HepG2 (cell line): ENCODE results near the gene ARF4. TPM values are rescaled to one million over a fixed set of nuclear protein-coding genes. Genes with fewer than 3 reads are reported as not detected.

Experiments used
- ARNTL ChIP-seq: sonication (generic); formaldehyde crosslinking; IDR thresholded peaks from 2 replicates; pipeline ENCODE4 v1.4.0; 2020; ENCODE audit warnings: mild to moderate bottlenecking, missing genetic modification reagents
- ATF2 ChIP-seq: sonication (generic); formaldehyde crosslinking; IDR thresholded peaks from 2 replicates; pipeline ENCODE4 v1.4.0; 2020; ENCODE audit warnings: missing genetic modification reagents
- ATM ChIP-seq: fragments of 450-650 bp; IDR thresholded peaks from 2 replicates; pipeline ENCODE4 v1.7.1; 2017; ENCODE audit warnings: mild to moderate bottlenecking, borderline replicate concordance
- BCL6 ChIP-seq: IDR thresholded peaks from 2 replicates; pipeline ENCODE4 v1.6.1; 2016; ENCODE audit warnings: missing genetic modification reagents, missing compliant biosample characterization
- BHLHE40 ChIP-seq: IDR thresholded peaks from 2 replicates; pipeline ENCODE4 v1.6.1; 2011; ENCODE audit warnings: low read length, improper control_type of control experiment
- BORCS8-MEF2B ChIP-seq: sonication (generic); formaldehyde crosslinking; IDR thresholded peaks from 2 replicates; pipeline ENCODE4 v1.8.0; 2022; ENCODE audit warnings: mild to moderate bottlenecking, missing genetic modification reagents
- FOSL2 ChIP-seq: sonication (generic); formaldehyde crosslinking; IDR thresholded peaks from 2 replicates; pipeline ENCODE4 v1.4.0; 2020; ENCODE audit warnings: missing genetic modification reagents
- GFI1 ChIP-seq: sonication (generic); formaldehyde crosslinking; IDR thresholded peaks from 2 replicates; pipeline ENCODE4 v1.5.0; 2020; ENCODE audit warnings: missing genetic modification reagents, mild to moderate bottlenecking, borderline replicate concordance
- KDM1A ChIP-seq: IDR thresholded peaks from 2 replicates; pipeline ENCODE4 v1.6.1; 2016; ENCODE audit warnings: missing compliant biosample characterization
- MEIS2 ChIP-seq: sonication (generic); formaldehyde crosslinking; IDR thresholded peaks from 2 replicates; pipeline ENCODE4 v1.9.0; 2021; ENCODE audit warnings: mild to moderate bottlenecking, missing genetic modification reagents
- MXI1 ChIP-seq: IDR thresholded peaks from 3 replicates; pipeline ENCODE4 v1.6.1; 2012; ENCODE audit warnings: low read depth, low read length, inconsistent platforms, borderline replicate concordance
- NPAS2 ChIP-seq: sonication (generic); formaldehyde crosslinking; IDR thresholded peaks from 2 replicates; pipeline ENCODE4 v1.8.0; 2022; ENCODE audit warnings: mild to moderate bottlenecking, missing genetic modification reagents, borderline replicate concordance
- PHB2 ChIP-seq: fragments of 450-650 bp; IDR thresholded peaks from 2 replicates; pipeline ENCODE4 v1.6.1; 2018; ENCODE audit not compliant: partially characterized antibody
- PLRG1 ChIP-seq: fragments of 450-650 bp; conservative IDR thresholded peaks from 2 replicates; pipeline ENCODE4 v1.6.1; 2016
- SMAD9 ChIP-seq: sonication (generic); formaldehyde crosslinking; IDR thresholded peaks from 2 replicates; pipeline ENCODE4 v1.5.1; 2020; ENCODE audit warnings: mild to moderate bottlenecking, missing genetic modification reagents
- ZFP62 ChIP-seq: sonication (generic); formaldehyde crosslinking; IDR thresholded peaks from 2 replicates; pipeline ENCODE4 v1.4.0; 2020; ENCODE audit warnings: missing genetic modification reagents
- ZNF3 ChIP-seq: IDR thresholded peaks from 2 replicates; pipeline ENCODE4 v1.7.0; 2017; ENCODE audit warnings: inconsistent platforms
- ZNF720 ChIP-seq: sonication (generic); formaldehyde crosslinking; IDR thresholded peaks from 2 replicates; pipeline ENCODE4 v1.4.0; 2020; ENCODE audit warnings: missing genetic modification reagents
- polyA plus RNA-seq, 8 experiments: library from polyadenylated mRNA; depleted of rRNA in 3 of 8; stranded (reverse) in 7 of 8; unstranded in 1 of 8; fragments of >200 nt; fragmentation: Illumina TruSeq in 4 of 8; extraction: Trizol in 4 of 8; gene quantifications; 2 replicates each; pipeline versions ENCODE4 v1.2.1 to v1.2.3, GENCODE V29; 2011 to 2016; ENCODE audit warnings: low read depth in 4 of 8, missing spikeins in 1 of 8, mixed read lengths in 1 of 8; ENCODE audit not compliant: insufficient read depth in 1 of 8
- total RNA-seq, 5 experiments: library from RNA; depleted of rRNA; stranded (reverse); fragments of >200 nt; fragmentation: Illumina TruSeq; extraction: Trizol; gene quantifications; 2 replicates each; pipeline ENCODE4 v1.2.3, GENCODE V29; 2016; ENCODE audit warnings: low read depth in 1 of 5
- TF ChIP-seq, protein P1 (sequence below): sonication (generic); formaldehyde crosslinking; IDR thresholded peaks from 2 replicates; pipeline ENCODE4 v1.5.1; 2020; ENCODE audit warnings: mild to moderate bottlenecking, missing genetic modification reagents, moderate library complexity
- TF ChIP-seq, protein P2 (sequence below): sonication (generic); formaldehyde crosslinking; IDR thresholded peaks from 2 replicates; pipeline ENCODE4 v1.4.0; 2020; ENCODE audit warnings: missing genetic modification reagents
- TF ChIP-seq, protein P3 (sequence below): sonication (generic); formaldehyde crosslinking; IDR thresholded peaks from 2 replicates; pipeline ENCODE4 v1.4.0; 2020; ENCODE audit warnings: missing genetic modification reagents

Gene ARF4
- total and polyA plus RNA-seq, 2 of the 13 experiments (the other 11 are each of a cell fraction or from before 2014, with no cell fraction given) = 184 to 250 TPM

- no peak for TF ChIP-seq ZFP62
- TF ChIP-seq GFI1 (CRISPR knock-in tag) = peak; percentile 62; the same call in 1 of the 2 replicates
- TF ChIP-seq PHB2 = no peak
- TF ChIP-seq PLRG1 = no peak
- TF ChIP-seq BHLHE40 = peak; percentile 82
- TF ChIP-seq ZNF3 = peak; percentile 82
- no peak for TF ChIP-seq ZNF720 (CRISPR knock-in tag)
- TF ChIP-seq MXI1 = peak; percentile 71; the same call in 2 of the 3 replicates
- peak; percentile 62 for TF ChIP-seq BCL6 (CRISPR knock-in tag)
- TF ChIP-seq, protein P1, sequence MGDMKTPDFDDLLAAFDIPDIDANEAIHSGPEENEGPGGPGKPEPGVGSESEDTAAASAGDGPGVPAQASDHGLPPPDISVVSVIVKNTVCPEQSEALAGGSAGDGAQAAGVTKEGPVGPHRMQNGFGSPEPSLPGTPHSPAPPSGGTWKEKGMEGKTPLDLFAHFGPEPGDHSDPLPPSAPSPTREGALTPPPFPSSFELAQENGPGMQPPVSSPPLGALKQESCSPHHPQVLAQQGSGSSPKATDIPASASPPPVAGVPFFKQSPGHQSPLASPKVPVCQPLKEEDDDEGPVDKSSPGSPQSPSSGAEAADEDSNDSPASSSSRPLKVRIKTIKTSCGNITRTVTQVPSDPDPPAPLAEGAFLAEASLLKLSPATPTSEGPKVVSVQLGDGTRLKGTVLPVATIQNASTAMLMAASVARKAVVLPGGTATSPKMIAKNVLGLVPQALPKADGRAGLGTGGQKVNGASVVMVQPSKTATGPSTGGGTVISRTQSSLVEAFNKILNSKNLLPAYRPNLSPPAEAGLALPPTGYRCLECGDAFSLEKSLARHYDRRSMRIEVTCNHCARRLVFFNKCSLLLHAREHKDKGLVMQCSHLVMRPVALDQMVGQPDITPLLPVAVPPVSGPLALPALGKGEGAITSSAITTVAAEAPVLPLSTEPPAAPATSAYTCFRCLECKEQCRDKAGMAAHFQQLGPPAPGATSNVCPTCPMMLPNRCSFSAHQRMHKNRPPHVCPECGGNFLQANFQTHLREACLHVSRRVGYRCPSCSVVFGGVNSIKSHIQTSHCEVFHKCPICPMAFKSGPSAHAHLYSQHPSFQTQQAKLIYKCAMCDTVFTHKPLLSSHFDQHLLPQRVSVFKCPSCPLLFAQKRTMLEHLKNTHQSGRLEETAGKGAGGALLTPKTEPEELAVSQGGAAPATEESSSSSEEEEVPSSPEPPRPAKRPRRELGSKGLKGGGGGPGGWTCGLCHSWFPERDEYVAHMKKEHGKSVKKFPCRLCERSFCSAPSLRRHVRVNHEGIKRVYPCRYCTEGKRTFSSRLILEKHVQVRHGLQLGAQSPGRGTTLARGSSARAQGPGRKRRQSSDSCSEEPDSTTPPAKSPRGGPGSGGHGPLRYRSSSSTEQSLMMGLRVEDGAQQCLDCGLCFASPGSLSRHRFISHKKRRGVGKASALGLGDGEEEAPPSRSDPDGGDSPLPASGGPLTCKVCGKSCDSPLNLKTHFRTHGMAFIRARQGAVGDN (CRISPR knock-in tag) = peak; percentile 98
- TF ChIP-seq ATF2 (CRISPR knock-in tag) = peak; percentile 75; the same call in 1 of the 2 replicates
- TF ChIP-seq ATM = no peak
- TF ChIP-seq, protein P2, sequence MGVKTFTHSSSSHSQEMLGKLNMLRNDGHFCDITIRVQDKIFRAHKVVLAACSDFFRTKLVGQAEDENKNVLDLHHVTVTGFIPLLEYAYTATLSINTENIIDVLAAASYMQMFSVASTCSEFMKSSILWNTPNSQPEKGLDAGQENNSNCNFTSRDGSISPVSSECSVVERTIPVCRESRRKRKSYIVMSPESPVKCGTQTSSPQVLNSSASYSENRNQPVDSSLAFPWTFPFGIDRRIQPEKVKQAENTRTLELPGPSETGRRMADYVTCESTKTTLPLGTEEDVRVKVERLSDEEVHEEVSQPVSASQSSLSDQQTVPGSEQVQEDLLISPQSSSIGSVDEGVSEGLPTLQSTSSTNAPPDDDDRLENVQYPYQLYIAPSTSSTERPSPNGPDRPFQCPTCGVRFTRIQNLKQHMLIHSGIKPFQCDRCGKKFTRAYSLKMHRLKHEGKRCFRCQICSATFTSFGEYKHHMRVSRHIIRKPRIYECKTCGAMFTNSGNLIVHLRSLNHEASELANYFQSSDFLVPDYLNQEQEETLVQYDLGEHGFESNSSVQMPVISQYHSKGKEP (CRISPR knock-in tag) = no peak; the same call in 1 of the 2 replicates
- TF ChIP-seq SMAD9 (CRISPR knock-in tag) = no peak
- TF ChIP-seq KDM1A (CRISPR knock-in tag) = 0 out of 2 replicates have a peak, but pooled peaks have one; percentile 8
- TF ChIP-seq, protein P3, sequence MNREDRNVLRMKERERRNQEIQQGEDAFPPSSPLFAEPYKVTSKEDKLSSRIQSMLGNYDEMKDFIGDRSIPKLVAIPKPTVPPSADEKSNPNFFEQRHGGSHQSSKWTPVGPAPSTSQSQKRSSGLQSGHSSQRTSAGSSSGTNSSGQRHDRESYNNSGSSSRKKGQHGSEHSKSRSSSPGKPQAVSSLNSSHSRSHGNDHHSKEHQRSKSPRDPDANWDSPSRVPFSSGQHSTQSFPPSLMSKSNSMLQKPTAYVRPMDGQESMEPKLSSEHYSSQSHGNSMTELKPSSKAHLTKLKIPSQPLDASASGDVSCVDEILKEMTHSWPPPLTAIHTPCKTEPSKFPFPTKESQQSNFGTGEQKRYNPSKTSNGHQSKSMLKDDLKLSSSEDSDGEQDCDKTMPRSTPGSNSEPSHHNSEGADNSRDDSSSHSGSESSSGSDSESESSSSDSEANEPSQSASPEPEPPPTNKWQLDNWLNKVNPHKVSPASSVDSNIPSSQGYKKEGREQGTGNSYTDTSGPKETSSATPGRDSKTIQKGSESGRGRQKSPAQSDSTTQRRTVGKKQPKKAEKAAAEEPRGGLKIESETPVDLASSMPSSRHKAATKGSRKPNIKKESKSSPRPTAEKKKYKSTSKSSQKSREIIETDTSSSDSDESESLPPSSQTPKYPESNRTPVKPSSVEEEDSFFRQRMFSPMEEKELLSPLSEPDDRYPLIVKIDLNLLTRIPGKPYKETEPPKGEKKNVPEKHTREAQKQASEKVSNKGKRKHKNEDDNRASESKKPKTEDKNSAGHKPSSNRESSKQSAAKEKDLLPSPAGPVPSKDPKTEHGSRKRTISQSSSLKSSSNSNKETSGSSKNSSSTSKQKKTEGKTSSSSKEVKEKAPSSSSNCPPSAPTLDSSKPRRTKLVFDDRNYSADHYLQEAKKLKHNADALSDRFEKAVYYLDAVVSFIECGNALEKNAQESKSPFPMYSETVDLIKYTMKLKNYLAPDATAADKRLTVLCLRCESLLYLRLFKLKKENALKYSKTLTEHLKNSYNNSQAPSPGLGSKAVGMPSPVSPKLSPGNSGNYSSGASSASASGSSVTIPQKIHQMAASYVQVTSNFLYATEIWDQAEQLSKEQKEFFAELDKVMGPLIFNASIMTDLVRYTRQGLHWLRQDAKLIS (CRISPR knock-in tag) = no peak
- TF ChIP-seq MEIS2 (CRISPR knock-in tag) = no peak
- TF ChIP-seq ARNTL (CRISPR knock-in tag) = peak; percentile 95
- peak; percentile 75 for TF ChIP-seq BORCS8-MEF2B
- no peak for TF ChIP-seq NPAS2 (CRISPR knock-in tag)
- TF ChIP-seq FOSL2 (CRISPR knock-in tag) = peak; percentile 87
These were observed 41.2 kb downstream of the ARF4 start, which contains the start of gene PDE12 (continued) for GRCh38 chr3:57555738-57556458.
